ENCODE results near the gene PRKCZ. TPM values are rescaled to one million over a fixed set of nuclear protein-coding genes. Genes with fewer than 3 reads are reported as not detected.

The PRKCZ gene
- total RNA-seq, 4 donors from 2014 or later = 0.49 to 1.9 (median 1.1) TPM; not detected in 1

DNA sequence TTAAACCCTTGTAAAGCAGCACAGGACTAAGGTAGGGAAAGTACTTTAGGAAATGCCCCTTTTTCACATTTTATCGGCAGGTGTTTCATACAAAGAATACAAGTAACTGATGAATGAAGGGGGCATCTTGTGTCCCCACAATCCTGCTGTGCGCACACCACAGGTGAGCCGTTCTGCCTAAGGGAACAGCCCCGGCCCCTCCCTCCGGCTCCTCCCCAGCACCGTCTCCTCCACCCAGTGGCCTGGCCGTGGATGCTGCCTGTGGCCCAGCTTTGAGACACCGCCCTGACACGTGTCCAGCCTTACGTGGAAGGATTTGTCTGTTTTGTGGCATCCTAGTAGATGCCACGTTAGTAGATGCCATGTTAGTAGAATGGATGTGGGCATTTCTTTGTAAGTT, 131.5 kb downstream of the PRKCZ start:
- TF ChIP-seq, protein P1, sequence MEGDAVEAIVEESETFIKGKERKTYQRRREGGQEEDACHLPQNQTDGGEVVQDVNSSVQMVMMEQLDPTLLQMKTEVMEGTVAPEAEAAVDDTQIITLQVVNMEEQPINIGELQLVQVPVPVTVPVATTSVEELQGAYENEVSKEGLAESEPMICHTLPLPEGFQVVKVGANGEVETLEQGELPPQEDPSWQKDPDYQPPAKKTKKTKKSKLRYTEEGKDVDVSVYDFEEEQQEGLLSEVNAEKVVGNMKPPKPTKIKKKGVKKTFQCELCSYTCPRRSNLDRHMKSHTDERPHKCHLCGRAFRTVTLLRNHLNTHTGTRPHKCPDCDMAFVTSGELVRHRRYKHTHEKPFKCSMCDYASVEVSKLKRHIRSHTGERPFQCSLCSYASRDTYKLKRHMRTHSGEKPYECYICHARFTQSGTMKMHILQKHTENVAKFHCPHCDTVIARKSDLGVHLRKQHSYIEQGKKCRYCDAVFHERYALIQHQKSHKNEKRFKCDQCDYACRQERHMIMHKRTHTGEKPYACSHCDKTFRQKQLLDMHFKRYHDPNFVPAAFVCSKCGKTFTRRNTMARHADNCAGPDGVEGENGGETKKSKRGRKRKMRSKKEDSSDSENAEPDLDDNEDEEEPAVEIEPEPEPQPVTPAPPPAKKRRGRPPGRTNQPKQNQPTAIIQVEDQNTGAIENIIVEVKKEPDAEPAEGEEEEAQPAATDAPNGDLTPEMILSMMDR (IDR thresholded peaks at IDR 0.05; ENCODE audit: low read depth) = no peak

DNA sequence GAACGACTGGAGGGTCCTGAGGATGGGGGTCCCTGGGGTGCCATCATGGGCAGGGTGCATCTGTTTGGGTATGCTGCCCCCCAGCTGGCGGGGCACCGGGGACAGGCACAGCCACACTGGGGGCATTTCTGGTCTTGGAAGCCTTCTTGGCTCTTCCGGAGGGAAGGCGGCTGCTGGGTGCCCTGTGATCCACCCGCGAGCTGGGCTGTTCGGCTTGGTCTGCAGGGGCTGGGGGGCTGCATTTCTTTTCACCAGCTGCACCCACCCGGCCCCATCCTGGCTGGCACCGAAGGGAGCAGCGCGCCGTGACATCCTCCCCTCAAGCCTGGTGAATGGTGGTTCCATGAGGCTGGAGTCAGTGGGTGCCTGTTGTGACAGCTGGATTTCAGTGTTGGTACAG, 132.2 kb downstream of the PRKCZ start:
- TF ChIP-seq, protein P1 (IDR thresholded peaks at IDR 0.05; ENCODE audit: low read depth) = no peak

- TF ChIP-seq, protein P1 (IDR thresholded peaks at IDR 0.05; ENCODE audit: low read depth) = no peak
These were observed 133.7 kb downstream of the PRKCZ start for GRCh38 chr1:2183937-2184334.

DNA sequence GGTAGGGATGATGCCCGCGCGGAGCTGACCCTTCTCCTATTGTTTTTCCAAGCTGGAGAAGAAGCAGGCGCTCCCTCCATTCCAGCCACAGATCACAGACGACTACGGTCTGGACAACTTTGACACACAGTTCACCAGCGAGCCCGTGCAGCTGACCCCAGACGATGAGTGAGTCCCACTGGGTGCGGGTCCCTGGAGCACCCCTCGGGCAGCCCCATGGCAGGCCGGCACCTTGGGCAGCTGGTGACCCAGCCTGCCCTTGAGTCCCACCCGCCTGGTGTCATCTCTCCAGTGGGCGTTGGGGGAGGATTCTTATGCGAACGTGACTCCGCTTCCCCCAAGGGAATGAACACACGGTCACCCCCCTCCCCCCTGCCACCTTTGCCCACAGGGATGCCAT, 134.3 kb downstream of the PRKCZ start:
- TF ChIP-seq, protein P1 (IDR thresholded peaks at IDR 0.05; ENCODE audit: low read depth) = no peak

GRCh38 chr1:2184934-2185333, 134.7 kb downstream of the PRKCZ start:
- TF ChIP-seq, protein P1 (IDR thresholded peaks at IDR 0.05; ENCODE audit: low read depth) = no peak

DNA sequence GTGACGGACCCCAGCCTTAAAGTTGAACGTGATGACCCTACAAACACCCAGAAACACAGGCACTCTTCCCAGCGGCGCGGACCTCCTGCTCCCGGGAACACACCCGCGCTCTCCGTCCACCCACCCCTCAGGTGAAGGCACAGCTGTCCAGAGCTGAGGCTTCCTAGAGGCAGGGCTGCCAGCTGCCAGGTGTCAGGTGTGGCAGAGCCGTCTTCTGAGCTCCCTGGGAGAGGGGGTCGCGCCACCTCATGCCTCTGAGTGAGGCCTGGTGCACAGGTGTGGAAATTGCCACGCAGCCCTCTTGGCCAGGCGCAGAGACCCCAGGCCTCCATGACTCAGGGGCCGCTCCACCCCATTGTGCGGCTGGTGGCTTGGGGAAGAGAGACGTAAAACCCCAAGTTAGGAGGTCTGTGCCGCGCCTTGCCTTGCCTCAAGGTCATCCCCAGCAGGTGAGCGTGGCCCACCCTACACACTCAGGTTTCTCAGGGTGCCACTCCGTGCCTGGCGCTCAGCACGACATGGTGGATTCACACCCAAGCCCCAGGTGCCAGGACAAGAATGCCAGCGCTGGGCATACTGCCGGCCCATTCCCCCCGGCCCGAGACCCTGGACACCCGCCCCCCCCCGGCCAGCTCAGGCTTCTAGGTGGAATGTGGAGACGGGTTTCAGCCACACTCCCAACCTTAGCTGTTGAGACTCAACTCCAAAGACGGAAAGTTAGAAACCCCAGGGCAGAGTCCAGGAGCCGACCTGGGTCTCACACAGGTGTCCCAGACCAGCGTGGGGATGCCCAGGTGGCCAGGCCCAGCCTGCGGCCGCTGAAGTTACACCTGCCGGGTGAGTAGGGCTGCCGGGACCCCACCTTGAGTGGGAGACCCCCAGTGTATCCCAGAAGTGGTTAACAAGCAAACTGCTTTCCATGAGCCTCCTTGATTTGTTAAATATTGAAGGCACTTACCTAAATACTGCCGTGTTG, 136.0 kb downstream of the PRKCZ start:
- TF ChIP-seq, protein P1 (IDR thresholded peaks at IDR 0.05; ENCODE audit: low read depth) = no peak

- TF ChIP-seq, protein P1 (IDR thresholded peaks at IDR 0.05; ENCODE audit: low read depth) = no peak
These were observed 136.7 kb downstream of the PRKCZ start for GRCh38 chr1:2186901-2187300.

Data from subcutaneous adipose tissue (tissue), 4 donors.